GM19372 (cell line): ENCODE data around the gene AVPI1.

ENCODE experiments used
- ATAC-seq: cut with Tn5 transposase; IDR thresholded peaks from one replicate; pipeline ENCODE4 v1.9.1; 2021; ENCODE audit warnings: mild to moderate bottlenecking, low read depth, moderate library complexity; ENCODE audit not compliant: unreplicated experiment

The AVPI1 gene

GRCh38 chr10:97686962-97687784 is at the start of gene AVPI1:
TSS of gene AVPI1 (minus strand) at chr10:97687241. CDS start at chr10:97679905, 7,336 bp downstream.
- peak; percentile 88 for ATAC-seq

GRCh38 chr10:97736403-97736901 is 49.4 kb upstream of the AVPI1 start:
- no peak for ATAC-seq

- ATAC-seq = no peak
These were observed 47.0 kb upstream of the AVPI1 start for GRCh38 chr10:97734021-97734420.

- no peak for ATAC-seq
These were observed 46.2 kb upstream of the AVPI1 start for GRCh38 chr10:97733256-97733655.

- no peak for ATAC-seq
These were observed 45.0 kb upstream of the AVPI1 start for GRCh38 chr10:97732052-97732359.

- no peak for ATAC-seq
These were observed 44.5 kb upstream of the AVPI1 start for GRCh38 chr10:97731346-97732051.

GRCh38 chr10:97729014-97729413 is 42.0 kb upstream of the AVPI1 start:
- no peak for ATAC-seq

GRCh38 chr10:97726636-97727178 is 39.7 kb upstream of the AVPI1 start:
- ATAC-seq = no peak

GRCh38 chr10:97724341-97724941 is 37.4 kb upstream of the AVPI1 start:
- ATAC-seq = no peak

- no peak for ATAC-seq
These were observed 36.0 kb upstream of the AVPI1 start for GRCh38 chr10:97723001-97723400.

- no peak for ATAC-seq
These were observed 35.1 kb upstream of the AVPI1 start for GRCh38 chr10:97721871-97722780.

GRCh38 chr10:97719602-97720001 is 32.6 kb upstream of the AVPI1 start:
- ATAC-seq = no peak

GRCh38 chr10:97718659-97719142 is 31.7 kb upstream of the AVPI1 start:
- no peak for ATAC-seq

GRCh38 chr10:97718178-97718577 is 31.1 kb upstream of the AVPI1 start:
- no peak for ATAC-seq

GRCh38 chr10:97717627-97718026 is 30.6 kb upstream of the AVPI1 start:
- no peak for ATAC-seq

- ATAC-seq = no peak
These were observed 28.3 kb upstream of the AVPI1 start for GRCh38 chr10:97715259-97715874.

- ATAC-seq = peak; percentile 15
These were observed 27.6 kb upstream of the AVPI1 start for GRCh38 chr10:97714401-97715258.

- peak; percentile 77 for ATAC-seq
These were observed 26.9 kb upstream of the AVPI1 start for GRCh38 chr10:97713826-97714400.
